Thymus (tissue), 11 donors: ENCODE measurements around the gene RBM4. TPM values are rescaled to one million over a fixed set of nuclear protein-coding genes. Genes with fewer than 3 reads are reported as not detected.

Experiments used
- DNase-seq, 9 donors: peaks; one replicate each; pipeline ENCODE4 v3.0.0-alpha.2; 2013; ENCODE audit warnings: low spot score in 9 of 9, low read depth in 6 of 9, missing footprints in 1 of 9
- H3K27ac ChIP-seq, 2 donors: one replicate each; pipeline ENCODE4 v1.5.1; 2013; ENCODE audit warnings: control low read depth in 1 of 2, low read depth in 1 of 2, low read length in 1 of 2, mild to moderate bottlenecking in 1 of 2, moderate library complexity in 1 of 2
- H3K27me3 ChIP-seq, 2 donors: one replicate each; pipeline ENCODE4 v1.5.1; 2013; ENCODE audit warnings: low read length in 1 of 2; ENCODE audit not compliant: control insufficient read depth in 2 of 2, insufficient read depth in 1 of 2
- H3K36me3 ChIP-seq, 2 donors: one replicate each; pipeline ENCODE4 v1.5.1; 2013; ENCODE audit warnings: low read length in 1 of 2, mild to moderate bottlenecking in 1 of 2, moderate library complexity in 1 of 2; ENCODE audit not compliant: control insufficient read depth in 2 of 2, insufficient read depth in 2 of 2
- H3K4me1 ChIP-seq, 2 donors: one replicate each; pipeline ENCODE4 v1.5.1; 2013; ENCODE audit warnings: low read length in 2 of 2; ENCODE audit not compliant: control insufficient read depth in 2 of 2, insufficient read depth in 2 of 2
- H3K4me3 ChIP-seq, 2 donors: one replicate each; pipeline ENCODE4 v1.5.1; 2013; ENCODE audit warnings: low read length in 2 of 2, control low read depth in 1 of 2, mild to moderate bottlenecking in 1 of 2
- H3K9me3 ChIP-seq, 2 donors: one replicate each; pipeline ENCODE4 v1.5.1; 2013; ENCODE audit warnings: low read length in 1 of 2, mild to moderate bottlenecking in 1 of 2; ENCODE audit not compliant: control insufficient read depth in 2 of 2, insufficient read depth in 1 of 2
- WGBS: extraction: QIAGEN DNeasy Blood & Tissue Kit; methylation state at CpG from one replicate; pipeline ENCODE4 v1.1.7; 2013; 5-methylcytosine and 5-hydroxymethylcytosine counted together
- polyA plus RNA-seq: library from polyadenylated mRNA; stranded (reverse); fragments of 200-250 nt; gene quantifications from one replicate; pipeline ENCODE4 v1.2.3, GENCODE V29; 2013
- total RNA-seq: library from RNA; stranded (reverse); fragments of 120-200 nt; gene quantifications from one replicate; pipeline ENCODE4 v1.2.4, GENCODE V29; 2013
- donor health status: healthy.

RBM4 gene
- total and polyA plus RNA-seq, 2 donors: 121 to 147 TPM

DNA sequence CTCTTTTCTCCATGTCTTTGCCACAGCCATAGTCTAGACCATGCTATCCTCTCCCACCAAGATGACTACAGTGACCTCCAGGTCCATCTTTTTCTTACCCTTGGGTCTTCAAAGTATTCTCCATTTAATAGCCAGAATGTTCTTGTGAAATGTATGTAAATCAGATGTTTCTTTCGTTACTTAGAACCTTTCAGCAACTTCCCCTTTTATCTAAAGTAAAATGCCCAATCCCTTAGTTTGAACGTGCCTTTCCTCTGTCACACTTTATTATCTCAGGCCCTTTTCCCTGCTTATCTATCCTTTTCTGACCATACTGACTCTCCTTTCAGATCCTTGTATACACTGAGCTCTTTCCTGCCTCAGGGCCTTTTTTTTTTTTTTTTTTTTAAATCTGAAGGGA, 21.3 kb downstream of the RBM4 start:
- Histone ChIP-seq H3K27me3 (no peaks in the 10 kb centered on the region), H3K4me3 (no peak overlapping the region), H3K36me3 (peaks cover 53 to 71% of the 10 kb centered on the region in 2 donors), H3K9me3 (no peaks in the 10 kb centered on the region), H3K4me1 (no peaks in the 10 kb centered on the region), H3K27ac (no peak overlapping the region)
- no peak for DNase-seq
- 63% methylated on average over 2 of the region's 2 CpGs for WGBS

DNA sequence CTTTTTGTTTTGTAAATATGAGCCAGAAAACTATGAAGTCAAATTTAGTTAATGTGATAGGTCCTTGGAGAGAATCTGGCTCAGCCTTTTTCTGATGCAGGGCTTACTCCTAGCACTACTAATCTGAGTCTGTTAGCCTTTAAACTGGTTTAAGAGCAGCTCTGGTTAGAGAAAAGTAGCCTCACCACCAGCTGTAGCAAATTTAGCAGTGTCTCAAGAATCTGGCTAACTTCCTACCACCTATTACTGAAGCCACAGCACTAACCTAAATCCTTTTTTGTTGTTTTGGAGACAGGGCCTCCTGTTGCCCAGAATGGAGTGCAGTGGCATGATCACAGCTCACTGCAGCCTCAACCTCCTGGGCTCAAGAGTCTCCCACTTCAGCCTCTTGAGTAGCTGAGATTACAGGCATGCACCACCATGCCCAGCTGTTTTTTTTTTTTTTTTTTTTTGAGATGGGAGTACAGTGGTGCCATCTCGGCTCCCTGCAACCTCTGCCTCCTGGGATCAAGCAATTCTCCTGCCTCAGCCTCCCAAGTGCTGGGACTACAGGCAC, 25.3 kb downstream of the RBM4 start:
- H3K27ac ChIP-seq: no peak overlapping the region
- H3K9me3 ChIP-seq: no peaks in the 10 kb centered on the region
- peaks cover 6 to 9% of the 10 kb centered on the region in 2 donors for H3K4me1 ChIP-seq
- no peaks in the 10 kb centered on the region for H3K27me3 ChIP-seq
- 92% methylated on average over 1 of the region's 1 CpG for WGBS
- no peak overlapping the region for H3K4me3 ChIP-seq
- peaks cover 46 to 83% of the 10 kb centered on the region in 2 donors for H3K36me3 ChIP-seq
- DNase-seq: no peak

DNA sequence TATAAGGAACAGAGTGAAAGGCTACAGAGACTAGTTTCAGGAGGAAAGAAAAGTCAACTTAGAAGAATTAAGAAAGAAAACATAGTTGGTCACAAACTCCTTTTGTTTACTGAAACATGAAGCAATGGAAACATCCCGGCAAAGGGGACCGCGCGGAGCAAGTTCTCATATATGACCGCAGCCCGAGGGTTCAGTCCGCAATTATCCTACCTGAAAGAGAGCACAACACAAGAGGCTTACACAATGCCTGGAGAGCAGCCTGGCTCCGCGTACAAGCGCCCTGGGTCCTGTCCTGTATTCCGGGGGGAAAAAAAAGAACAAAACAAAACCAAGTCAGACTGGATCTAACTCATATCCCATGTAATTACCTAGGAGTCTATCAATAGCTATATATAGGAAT, 26.9 kb downstream of the RBM4 start:
- no peak overlapping the region for H3K4me3 ChIP-seq
- 98% methylated on average over 11 of the region's 11 CpGs for WGBS
- no peak overlapping the region for H3K27ac ChIP-seq
- DNase-seq: no peak
- no peaks in the 10 kb centered on the region for H3K9me3 ChIP-seq
- no peaks in the 10 kb centered on the region for H3K27me3 ChIP-seq
- H3K4me1 ChIP-seq: peaks cover 13 to 19% of the 10 kb centered on the region in 2 donors
- peaks cover 37 to 71% of the 10 kb centered on the region in 2 donors for H3K36me3 ChIP-seq

DNA sequence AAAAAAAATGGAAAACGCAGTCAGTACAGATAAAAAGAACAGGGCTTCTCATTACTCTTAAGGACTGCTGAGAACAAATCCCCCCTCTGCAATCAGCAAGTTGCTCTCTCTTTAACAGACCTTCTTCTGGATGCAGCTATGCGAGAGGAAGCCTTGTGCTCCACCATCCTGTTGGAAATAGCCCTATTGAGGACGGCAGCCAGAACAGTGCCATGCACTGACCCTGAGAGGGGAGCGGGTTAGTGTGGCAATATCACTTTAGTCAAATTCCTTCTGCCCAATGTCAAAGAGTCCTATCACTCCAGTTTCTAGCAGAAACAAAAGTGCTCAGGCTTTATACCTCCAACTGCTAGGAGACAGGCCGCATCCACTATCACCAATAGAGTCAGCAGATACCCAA, 32.3 kb downstream of the RBM4 start:
- Histone ChIP-seq H3K4me1 (peaks cover 13 to 24% of the 10 kb centered on the region in 2 donors), H3K27ac (no peak overlapping the region), H3K27me3 (no peaks in the 10 kb centered on the region), H3K9me3 (no peaks in the 10 kb centered on the region), H3K4me3 (no peak overlapping the region), H3K36me3 (peaks cover 16 to 40% of the 10 kb centered on the region in 2 donors)
- WGBS: 98% methylated on average over 5 of the region's 5 CpGs
- no peak for DNase-seq

GRCh38 chr11:66674964-66675602, 36.6 kb downstream of the RBM4 start:
- no peaks in the 10 kb centered on the region for H3K9me3 ChIP-seq
- WGBS: 97% methylated on average over 2 of the region's 2 CpGs
- peaks cover 2 to 16% of the 10 kb centered on the region in 2 donors for H3K36me3 ChIP-seq
- H3K4me3 ChIP-seq: no peak overlapping the region
- no peaks in the 10 kb centered on the region for H3K27me3 ChIP-seq
- no peak overlapping the region for H3K27ac ChIP-seq
- peaks cover 10 to 26% of the 10 kb centered on the region in 2 donors for H3K4me1 ChIP-seq
- no peak for DNase-seq

DNA sequence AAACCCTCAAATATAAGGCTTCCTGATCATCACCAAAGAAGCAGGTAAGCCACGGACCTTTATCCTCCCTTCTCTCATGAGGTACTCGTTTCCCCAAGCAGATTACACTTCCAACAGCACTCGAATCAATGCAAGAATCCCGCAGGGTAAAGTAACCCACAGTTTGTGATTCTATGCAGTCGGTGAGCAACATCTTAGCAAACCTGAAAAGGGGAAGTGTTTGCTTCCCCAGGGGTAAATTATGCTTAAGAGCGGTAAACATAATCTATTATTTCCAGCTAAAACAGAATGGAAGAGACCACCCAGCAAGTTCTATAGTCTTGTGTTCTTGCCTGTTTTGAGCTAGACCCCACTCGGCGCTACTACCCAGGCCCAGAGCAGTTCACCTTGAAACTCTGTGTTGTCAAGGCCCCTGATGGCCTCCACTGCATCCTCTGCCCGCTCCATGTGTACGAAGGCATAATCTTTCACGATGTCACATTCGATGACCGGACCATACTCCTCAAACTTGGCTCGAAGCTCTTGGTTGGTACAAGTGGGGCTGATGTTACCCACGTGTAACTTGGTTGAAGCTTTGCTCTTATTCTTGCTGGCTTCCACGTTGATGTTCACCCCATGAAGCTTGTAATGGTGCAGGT, 37.9 kb downstream of the RBM4 start:
- H3K27ac ChIP-seq: peak overlapping the region in 1 of 2 donors; percentile 7
- H3K4me1 ChIP-seq: peaks cover 10 to 26% of the 10 kb centered on the region in 2 donors
- WGBS: 74% methylated on average over 16 of the region's 16 CpGs
- peak overlapping the region; percentile 3 to 13 for H3K4me3 ChIP-seq
- peak in 1 of 9 donors; percentile 23 for DNase-seq
- no peaks in the 10 kb centered on the region for H3K27me3 ChIP-seq
- H3K9me3 ChIP-seq: no peaks in the 10 kb centered on the region
- H3K36me3 ChIP-seq: peaks cover 2 to 13% of the 10 kb centered on the region in 2 donors

- no peaks in the 10 kb centered on the region for H3K9me3 ChIP-seq
- no peaks in the 10 kb centered on the region for H3K27me3 ChIP-seq
- DNase-seq: no peak
- H3K36me3 ChIP-seq: peaks cover 2 to 13% of the 10 kb centered on the region in 2 donors
- H3K27ac ChIP-seq: peak overlapping the region; percentile 96 to 100
- peak overlapping the region; percentile 49 to 84 for H3K4me3 ChIP-seq
- 25% methylated on average over 26 of the region's 27 CpGs for WGBS
- H3K4me1 ChIP-seq: peaks cover 10 to 22% of the 10 kb centered on the region in 2 donors
Measured at GRCh38 chr11:66676931-66677598, 38.6 kb downstream of the RBM4 start.

DNA sequence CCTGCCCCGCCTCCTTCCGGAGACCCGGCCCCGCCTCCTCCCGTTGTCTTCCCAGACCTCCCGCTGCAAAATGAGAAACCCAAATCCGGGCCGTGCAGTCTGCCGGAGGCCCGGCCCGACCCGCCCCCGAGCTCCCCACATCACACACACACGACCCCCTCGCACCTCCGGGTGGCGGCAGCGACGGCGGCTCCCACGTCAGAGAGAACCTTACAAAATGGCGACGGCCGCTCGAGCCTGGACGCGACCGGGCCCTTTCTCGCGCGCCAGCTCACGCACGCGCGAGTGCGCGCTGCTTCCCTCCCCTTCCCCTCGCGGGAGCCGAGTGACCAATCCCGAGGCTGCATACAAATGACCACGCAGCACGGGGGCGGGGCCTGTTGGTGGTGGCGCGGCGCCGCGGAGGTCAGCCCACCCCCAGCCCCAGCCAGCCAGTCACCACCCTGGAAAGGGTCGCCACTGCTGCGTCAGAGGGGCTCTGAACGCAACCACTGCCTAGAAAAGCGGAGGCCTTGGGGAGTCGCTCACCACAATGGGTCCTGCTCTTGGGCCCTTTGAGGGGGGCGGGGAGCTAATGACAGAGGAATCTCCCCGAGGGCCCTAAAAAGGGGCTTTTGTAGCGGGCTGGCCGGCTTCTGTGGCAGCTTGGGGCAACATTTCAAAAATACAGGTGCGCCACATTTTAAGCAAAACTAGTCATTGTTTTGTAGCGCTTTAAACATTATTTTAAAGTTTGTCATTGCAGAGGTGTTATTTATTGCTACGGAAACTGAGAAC, 39.3 kb downstream of the RBM4 start, which contains the start of gene RBM4B:
RBM4B (minus strand) TSS at position 289 of the 777 bp plus-strand sequence. CDS start 808 bp downstream, outside the sequence.
- DNase-seq: peak; percentile 83 to 95 (median 85)
- H3K27me3 ChIP-seq: no peaks in the 10 kb centered on the region
- H3K4me1 ChIP-seq: peaks cover 10 to 22% of the 10 kb centered on the region in 2 donors
- WGBS: under 1% methylated on average over 61 of the region's 61 CpGs
- peak within 1 kb of the TSS; percentile 96 to 100 for H3K27ac ChIP-seq
- peak within 1 kb of the TSS; percentile 49 to 84 for H3K4me3 ChIP-seq
- H3K36me3 ChIP-seq: peaks cover 2 to 13% of the 10 kb centered on the region in 2 donors
- no peaks in the 10 kb centered on the region for H3K9me3 ChIP-seq
